IPS-18c (cell line): Measurements from ENCODE around the gene SYT7.
"Not testable (repeated sequence)": the region's sequence is repeated elsewhere in the genome, so short reads cannot be mapped to it uniquely, and the experiment has no call there.

Experiments used
- H3K4me3 ChIP-seq: 2 replicates; pipeline ENCODE4 v1.7.0; 2013; ENCODE audit warnings: low read depth, mild to moderate bottlenecking, low read length, moderate library complexity; ENCODE audit not compliant: insufficient read depth
- H3K9me3 ChIP-seq: one replicate; pipeline ENCODE4 v1.6.1; 2013; ENCODE audit warnings: mild to moderate bottlenecking, low read length, moderate library complexity; ENCODE audit not compliant: control insufficient read depth, insufficient read depth

SYT7 gene

DNA sequence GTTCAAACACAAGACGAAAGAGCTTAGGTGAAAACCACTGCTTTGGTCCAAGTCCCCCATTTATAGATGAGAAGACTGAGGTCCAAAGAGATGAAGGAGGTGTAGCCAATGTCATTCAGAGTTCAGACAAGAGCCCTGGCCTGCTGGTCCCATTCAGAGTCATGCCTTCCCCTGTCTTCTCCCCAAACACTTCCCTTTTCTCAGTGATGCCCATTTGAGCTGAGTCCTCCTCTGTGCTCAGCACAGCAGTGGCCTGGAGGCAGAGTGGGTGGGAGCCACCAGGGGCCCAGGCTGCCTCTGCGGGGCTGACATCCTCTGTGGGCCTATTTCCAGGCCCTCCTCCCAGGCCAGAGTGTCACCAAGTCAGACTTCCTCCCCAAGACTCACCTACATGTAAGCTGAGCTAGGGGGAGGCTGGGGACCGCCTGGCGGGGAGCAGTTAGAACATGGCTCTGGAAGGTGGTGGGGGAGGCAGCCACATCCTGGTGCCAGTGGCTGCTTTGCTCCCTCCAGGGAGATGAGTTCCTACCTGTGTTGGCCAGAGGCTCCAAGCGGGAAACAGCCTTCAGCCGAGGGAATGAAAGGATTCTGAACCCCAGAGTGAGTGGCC, 94.8 kb downstream of the SYT7 start:
- Histone ChIP-seq H3K9me3 (peaks cover 2% of the 10 kb centered on the region), H3K4me3 (no peak overlapping the region)

DNA sequence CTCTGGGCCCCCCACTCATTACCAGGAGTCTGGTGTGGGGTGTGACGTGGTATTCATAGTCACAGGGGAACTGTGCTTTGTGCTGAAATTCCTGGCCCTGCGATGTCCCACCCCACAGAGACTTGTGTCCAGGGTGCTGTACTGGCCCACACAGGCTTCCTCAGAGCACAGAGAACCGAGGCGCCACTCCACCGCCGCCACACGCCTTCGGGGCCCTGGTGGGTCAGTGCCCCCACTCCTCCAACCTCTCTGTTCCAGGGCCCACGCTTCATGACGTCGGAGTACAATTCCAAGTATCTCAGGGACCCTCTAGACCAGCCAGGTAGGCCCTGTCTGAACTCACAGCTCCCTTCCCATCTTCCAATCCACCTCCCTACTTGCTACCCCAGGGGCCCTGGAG, 95.8 kb downstream of the SYT7 start:
- H3K4me3 ChIP-seq = no peak overlapping the region

DNA sequence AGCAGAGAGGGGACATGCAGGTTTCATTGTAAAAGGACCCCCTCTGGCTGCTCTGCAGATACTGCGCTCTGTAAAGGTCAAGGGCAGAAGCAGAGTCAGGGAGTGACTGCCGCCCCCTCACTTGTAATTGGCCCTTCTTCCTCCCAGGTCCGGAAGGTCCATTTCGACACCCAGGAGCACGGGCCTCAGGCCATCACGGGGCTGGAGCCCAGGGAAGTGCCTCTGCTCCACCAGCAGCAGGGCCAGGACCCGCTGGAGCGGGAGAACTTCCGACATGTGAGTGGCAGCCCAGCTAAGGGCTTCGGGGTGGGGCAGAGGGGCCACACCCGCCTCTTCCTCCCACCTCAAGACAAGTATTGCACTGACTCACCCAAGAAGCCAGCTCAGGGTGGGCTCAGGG, 96.3 kb downstream of the SYT7 start:
- Histone ChIP-seq H3K9me3 (peaks cover 2% of the 10 kb centered on the region), H3K4me3 (no peak overlapping the region)

More for the DNA sequence above, 95.8 kb downstream of the SYT7 start:
- peaks cover 2% of the 10 kb centered on the region for H3K9me3 ChIP-seq

DNA sequence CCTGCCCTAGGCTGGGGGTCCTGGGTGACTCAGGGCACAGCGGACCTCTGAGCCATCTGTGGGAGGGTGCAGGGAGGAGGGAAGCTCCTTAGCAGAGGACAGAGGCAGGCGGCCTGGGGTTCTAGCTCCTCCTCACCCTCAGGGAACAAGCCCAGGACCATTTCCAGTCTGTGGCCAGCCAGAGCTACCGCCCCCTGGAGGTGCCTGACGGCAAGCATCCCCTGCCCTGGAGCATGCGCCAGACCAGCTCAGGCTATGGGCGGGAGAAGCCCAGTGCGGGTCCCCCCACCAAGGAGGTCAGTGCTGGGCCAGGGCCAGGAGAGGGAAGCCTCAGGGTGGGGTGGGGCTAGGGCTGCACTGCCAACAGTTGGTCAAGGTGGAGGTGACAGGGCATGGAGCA, 98.4 kb downstream of the SYT7 start:
- peaks cover 2% of the 10 kb centered on the region for H3K9me3 ChIP-seq
- H3K4me3 ChIP-seq = no peak overlapping the region

DNA sequence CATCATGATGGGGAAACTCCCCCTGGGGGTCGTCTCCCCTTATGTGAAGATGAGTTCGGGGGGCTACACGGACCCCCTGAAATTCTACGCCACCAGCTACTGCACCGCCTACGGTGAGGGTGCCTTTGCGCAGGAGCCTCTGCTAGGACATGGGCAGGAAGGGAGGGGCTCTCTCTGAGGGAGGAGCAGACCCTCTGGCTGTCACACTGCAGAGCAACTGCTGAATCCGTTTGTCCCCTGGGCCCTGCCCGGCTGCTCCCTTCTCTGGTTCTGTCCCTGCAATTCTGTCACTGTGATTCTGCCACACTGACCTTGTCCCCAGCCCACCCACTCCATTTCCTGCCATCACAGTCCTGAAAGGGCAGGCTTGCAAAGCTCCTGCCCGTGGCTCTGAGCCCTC, 99.1 kb downstream of the SYT7 start:
- H3K9me3 ChIP-seq = peaks cover 2% of the 10 kb centered on the region
- no peak overlapping the region for H3K4me3 ChIP-seq

DNA sequence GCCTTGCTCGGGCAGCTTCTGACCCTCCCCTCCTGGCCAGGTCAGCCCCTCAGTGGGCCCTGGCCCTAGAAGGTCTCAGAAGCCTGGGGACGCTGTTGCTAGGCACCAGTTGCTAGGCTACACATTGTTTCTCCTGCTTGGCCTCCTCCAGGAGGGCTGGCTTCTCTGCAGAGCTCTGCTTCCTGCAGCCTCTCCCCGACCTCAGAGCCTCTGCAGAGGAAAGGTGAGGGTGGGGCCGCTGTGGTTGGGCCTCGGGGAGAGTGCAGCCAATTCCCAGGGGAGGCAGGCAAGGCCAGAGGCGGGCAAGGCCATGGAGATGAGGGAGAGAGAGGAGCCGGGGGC, 99.9 kb downstream of the SYT7 start:
- no peak overlapping the region for H3K4me3 ChIP-seq
- H3K9me3 ChIP-seq = peaks cover 2% of the 10 kb centered on the region

DNA sequence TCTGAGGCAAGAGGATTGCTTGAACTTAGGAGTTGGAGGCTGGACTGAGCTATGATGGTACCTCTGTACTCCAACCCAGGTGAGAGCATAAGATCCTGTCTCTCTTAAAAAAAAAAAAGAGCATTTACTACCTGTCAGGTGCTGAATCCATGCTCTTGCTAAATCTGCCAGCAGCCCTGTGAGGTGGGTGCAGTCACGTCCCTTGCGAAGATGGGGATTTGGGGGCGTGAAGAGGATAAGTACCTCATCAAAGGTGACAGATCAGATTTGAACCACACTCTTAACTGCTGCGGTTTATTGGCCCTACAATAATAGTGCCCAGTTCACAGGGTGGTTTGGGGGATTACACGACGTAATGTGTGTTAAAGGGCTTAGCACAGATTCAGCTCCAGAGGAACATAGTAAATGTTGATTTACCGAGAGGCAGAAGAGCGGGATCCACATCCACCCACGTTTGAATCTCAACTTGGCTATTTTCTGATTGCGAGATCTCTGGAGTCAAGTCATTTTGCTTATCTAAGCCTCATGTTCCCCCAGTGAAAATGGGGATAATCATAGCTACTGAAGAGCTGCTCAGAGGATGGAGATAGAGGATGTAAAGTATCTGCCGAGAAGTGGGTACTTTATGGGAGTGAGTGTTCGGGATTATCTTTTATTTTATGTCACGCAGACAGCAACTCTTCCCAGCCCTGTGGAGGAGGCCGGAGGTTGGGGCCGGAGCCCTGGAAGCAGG, 100.4 kb downstream of the SYT7 start:
- peaks cover 2% of the 10 kb centered on the region for H3K9me3 ChIP-seq
- H3K4me3 ChIP-seq = no peak overlapping the region

DNA sequence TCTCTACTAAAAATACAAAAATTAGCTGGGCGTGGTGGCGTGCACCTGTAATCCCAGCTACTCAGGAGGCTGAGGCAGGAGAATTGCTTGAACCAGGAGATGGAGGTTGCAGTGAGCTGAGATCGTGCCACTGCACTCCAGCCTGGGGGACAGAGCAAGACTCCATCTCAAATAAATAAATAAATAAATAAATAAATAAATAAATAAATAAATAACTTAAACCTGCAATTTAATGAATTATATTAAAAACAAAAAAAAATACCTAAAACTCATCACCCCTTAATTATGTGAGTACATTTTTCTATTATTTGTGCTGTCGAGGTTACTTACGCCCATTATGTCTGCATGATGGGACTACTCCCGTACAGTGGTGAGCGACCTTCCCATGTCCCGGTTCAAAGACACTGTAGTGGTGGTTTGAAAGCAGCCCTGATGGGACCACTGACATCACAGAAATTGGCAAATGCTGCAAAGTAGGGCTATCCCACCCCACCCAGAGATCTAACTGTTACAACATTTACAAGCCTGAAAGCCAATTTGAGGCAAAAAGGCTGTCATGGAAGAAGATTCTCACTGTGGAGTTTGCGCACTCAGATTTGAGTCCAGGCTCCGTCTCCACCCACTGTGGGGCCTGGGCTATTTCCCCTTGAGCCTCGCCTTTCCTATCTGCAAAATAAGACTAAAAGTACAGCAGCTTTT, 101.4 kb downstream of the SYT7 start:
- H3K9me3 ChIP-seq, H3K4me3 ChIP-seq: not testable (repeated sequence)

DNA sequence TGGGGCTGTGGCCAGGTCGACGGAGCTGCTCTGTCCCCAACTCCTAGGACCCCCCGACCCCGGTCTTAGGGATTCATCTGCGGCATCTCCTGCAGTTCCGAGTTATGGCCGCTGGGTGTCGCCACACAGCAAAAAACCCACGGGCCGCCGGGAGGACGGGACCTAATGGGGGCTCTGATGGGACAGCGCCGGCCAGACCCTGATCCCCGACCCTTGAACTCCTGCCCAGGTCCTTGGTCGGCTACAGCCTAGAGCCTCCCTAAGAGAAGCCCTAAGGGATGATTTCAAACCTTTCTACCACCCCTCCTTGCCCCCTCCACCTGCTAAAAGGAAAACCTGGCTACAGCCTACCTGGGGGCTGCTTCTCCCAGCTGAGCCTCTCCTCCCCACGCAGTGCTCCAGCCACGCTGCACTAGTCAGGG, 103.1 kb downstream of the SYT7 start:
- no peak overlapping the region for H3K4me3 ChIP-seq
- no peaks in the 10 kb centered on the region for H3K9me3 ChIP-seq

DNA sequence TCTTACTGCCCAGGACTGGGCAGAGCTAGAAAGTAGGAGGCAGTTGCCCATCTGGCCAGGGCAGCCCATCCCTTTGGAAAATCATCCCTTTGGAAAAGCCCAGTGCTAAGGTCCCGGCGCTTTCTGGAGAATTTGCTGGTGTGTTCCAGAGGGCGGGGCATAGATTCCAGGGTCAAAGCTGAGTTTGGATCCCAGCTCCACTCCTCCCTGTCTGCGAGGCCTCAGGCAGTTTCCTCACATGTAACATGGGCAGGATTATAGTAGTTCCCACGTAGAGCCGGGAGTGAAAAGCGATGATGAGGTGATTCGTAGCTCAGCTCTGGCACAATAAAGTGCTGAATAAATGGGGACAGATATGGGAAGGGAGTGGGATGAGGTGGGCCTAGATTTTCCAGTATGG, 103.8 kb downstream of the SYT7 start:
- no peaks in the 10 kb centered on the region for H3K9me3 ChIP-seq
- no peak overlapping the region for H3K4me3 ChIP-seq

DNA sequence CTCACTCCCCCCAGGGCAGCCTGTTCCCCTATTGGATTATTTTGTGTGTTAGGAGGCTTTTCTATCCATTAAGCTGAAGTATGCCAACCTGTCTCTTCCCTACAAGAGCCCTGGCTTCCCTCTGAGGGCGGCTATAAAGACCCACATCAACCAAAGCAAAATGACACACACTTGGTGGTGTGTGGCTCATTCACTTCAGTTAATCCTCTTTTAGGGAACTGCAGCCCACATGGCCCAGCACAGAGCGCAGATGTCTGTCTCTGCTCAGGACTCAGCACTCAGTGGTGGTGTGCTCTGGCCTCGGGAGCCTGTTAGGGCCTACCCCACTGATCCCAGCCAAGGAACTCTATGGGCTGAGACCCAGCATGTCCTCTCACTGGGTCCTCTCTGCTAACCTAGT, 104.5 kb downstream of the SYT7 start:
- Histone ChIP-seq H3K4me3 (no peak overlapping the region), H3K9me3 (no peaks in the 10 kb centered on the region)

DNA sequence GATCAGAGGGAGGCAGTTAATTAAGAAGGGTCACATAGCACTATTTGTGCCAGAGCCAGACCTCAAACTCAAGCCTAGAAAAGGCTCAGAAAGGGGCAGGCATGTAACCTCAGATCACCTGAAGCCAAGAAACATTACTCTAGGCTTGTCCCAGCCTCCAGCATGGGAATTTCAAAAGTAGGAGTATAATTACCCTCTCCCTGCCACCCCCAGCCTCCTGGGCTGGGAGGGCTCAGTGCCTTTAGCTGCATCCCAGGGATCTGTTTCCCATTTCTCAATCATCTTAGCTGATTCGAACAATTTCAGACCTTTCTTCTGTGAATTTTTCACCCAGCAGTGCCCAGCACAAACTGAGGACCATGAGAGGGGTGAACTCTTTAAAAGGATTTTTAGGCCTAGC, 105.4 kb downstream of the SYT7 start:
- Histone ChIP-seq H3K9me3 (no peaks in the 10 kb centered on the region), H3K4me3 (no peak overlapping the region)

DNA sequence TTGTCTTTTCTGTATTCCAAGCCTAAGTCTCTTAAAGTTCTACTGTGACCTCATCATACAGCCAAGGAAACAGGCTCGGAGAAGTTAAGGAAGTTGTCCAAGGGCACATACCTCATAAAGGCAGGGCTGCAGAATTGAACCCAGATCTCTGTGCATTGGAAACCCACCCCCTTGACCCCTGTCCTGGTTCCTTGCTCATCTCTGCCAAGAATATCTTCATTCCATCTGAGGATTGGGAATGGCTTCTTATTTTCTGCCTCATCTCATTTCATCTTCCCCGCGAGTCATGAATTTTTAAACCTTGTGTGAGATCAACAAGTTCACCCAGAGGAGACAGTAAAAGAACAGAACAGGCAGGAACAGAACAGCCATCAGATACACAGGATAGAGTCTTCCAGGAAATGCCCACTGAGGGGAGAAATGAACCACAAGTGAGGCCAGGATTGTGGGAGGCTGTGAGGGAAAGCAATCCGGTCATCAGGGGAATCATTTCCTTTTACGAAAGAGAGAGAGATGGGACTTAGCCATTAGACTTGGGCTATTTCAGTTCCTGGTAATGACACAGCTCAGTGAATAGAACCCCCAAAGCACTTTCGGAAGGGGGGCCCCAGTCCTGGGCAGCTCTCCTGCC, 106.7 kb downstream of the SYT7 start:
- no peaks in the 10 kb centered on the region for H3K9me3 ChIP-seq
- no peak overlapping the region for H3K4me3 ChIP-seq

DNA sequence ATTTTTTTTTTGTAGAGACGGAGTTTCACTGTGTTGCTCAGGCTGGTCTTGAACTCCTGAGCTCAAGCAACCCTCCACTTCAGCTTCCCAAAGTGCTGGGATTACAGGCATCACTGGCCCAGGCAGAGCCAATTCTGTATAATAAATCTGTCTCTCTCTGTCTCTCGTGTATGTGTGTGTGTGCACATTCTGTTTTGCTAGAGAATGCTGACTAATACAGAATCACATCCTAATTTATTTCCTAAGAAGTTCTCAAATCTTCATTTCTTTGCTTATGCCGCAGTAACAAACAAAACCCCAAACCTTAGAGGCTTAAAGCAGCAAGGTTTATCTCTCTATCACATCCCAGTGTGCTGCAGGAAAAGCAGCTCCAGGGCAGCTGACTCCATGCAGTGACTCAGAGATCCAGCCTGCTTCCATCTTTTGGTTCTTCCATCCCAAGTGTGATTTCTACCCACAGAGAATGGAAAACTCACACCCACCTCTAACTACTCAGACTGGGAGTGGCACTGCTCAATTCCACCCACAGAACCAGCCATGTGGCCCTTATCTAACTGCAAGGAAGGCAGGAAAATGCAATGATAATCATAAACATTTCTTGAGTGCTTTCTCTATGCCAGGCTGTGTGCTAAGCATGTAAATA, 107.4 kb downstream of the SYT7 start:
- H3K4me3 ChIP-seq = no peak overlapping the region
- H3K9me3 ChIP-seq = no peaks in the 10 kb centered on the region

DNA sequence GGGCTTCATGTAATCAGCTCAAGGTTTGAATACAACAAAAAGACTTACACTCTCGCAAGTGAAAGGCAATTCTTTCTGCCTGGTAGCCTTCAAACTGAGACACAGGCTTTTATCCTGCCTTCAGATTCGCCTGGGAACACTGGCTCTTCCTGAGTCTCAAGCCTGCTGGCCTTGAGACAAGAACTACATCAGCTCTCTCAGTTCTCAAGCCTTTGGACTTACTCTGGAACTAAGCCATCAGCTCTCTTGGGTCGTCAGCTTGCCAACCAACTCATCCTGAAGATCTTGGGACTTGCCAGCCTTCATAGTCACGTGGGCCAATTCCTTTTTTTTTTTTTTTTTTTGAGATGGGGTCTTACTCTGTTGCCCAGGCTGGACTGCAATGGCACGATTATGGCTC, 108.0 kb downstream of the SYT7 start:
- H3K9me3 ChIP-seq = no peaks in the 10 kb centered on the region
- H3K4me3 ChIP-seq = no peak overlapping the region

DNA sequence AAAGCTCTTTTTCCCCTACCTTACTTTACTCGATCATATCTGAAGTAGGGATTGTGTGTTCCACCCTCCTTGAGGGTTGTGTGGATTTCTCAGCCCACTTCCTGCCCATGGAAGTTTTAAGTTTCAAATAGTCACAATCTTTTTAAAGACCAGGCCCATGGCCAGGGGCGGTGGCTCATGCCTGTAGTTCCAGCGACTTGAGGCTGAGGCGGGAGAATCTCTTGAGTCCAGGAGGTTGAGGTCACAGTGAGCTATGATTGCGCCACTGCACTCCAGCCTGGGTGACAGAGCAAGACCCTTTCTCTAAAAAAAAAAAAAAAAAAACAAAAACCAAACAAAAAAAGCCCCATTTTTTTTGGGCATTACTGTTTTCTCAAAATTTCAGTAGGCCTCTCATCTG, 108.6 kb downstream of the SYT7 start:
- Histone ChIP-seq H3K9me3 (no peaks in the 10 kb centered on the region), H3K4me3 (no peak overlapping the region)

DNA sequence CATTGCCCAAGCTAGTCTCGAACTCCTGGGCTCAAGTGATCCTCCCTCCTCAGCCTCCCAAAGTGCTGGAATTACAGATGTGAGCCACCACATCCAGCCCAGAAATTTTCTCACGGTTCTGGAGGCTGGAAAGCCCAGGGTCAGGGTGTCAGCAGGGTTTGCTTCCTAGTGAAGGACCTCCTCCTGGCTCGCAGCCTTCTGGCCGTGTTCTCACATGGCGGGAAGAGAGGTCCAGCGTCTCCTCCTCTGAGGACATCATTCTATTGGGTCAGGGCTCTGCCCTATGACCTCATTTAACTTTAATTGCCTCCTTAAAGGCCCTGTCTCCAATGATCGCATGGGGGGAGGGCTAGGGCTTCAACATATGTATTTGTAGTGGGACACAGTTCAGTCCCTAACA, 112.9 kb downstream of the SYT7 start:
- no peak overlapping the region for H3K4me3 ChIP-seq
- no peaks in the 10 kb centered on the region for H3K9me3 ChIP-seq

DNA sequence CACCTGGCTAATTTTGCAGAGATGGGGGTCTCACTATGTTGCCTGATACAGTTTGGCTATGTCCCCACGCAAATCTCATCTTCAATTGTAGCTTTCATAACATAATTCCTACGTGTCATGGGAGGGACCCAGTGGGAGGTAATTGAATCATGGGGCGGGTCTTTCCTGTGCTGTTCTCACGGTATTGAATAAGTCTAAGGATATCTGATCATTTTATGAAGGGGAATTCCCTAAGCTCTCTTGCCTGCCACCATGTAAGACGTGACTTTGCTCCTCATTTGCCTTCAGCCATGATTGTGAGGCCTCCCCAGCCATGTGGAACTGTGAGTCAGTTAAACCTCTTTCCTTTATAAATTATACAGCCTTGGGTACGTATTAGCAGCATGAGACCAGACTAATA, 113.3 kb downstream of the SYT7 start:
- not testable (repeated sequence) for H3K9me3 ChIP-seq, H3K4me3 ChIP-seq
